GM03348 (cell line): ENCODE data around the gene FAM3C.
A peak's percentile ranks its signal among the peaks of the same experiment; 100 is the strongest.
"Not testable (repeated sequence)": the region's sequence is repeated elsewhere in the genome, so short reads cannot be mapped to it uniquely, and the experiment has no call there.

Experiments used
- DNase-seq: peaks from one replicate; pipeline ENCODE4 v3.0.0; 2012; ENCODE audit warnings: low spot score

FAM3C gene

DNA sequence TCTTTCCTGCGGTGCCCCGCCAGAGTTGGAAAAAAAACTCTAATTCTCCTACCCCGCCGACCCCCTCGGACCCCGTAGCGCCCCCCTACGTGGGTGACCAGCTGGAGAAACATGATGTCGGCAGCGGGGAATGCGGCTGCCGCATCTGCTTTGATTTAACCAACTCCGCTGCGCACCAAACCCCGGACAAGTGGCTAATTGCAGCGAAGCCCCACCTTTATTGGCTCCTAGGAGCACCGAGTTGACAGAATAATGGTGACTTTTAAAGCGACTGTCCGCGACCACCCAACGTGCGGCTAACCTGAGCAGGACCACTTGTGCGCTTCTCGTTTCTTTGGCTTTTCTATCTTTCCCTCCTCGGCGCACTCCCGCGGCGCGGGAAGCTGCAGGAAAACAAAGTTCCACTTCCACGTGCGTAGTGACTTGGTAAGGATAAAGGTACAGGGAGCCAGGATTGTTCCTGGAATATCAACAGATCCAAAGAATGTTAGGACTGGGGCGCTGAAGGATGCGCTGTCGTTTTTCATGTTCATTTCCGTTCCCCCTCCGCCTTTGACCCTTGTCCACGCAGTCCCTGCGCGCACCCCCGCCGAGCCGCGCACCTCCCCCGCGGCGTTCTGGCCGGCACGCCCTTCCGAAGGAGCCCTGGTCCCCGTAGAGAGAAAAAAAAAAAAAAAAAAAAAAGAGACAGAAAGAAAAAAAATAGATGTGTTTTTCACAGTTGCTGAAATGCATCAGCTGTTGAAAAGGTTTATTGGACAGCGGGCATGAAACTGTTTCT lies 65.9 kb downstream of the FAM3C start:
- DNase-seq, result peak; percentile 60

DNA sequence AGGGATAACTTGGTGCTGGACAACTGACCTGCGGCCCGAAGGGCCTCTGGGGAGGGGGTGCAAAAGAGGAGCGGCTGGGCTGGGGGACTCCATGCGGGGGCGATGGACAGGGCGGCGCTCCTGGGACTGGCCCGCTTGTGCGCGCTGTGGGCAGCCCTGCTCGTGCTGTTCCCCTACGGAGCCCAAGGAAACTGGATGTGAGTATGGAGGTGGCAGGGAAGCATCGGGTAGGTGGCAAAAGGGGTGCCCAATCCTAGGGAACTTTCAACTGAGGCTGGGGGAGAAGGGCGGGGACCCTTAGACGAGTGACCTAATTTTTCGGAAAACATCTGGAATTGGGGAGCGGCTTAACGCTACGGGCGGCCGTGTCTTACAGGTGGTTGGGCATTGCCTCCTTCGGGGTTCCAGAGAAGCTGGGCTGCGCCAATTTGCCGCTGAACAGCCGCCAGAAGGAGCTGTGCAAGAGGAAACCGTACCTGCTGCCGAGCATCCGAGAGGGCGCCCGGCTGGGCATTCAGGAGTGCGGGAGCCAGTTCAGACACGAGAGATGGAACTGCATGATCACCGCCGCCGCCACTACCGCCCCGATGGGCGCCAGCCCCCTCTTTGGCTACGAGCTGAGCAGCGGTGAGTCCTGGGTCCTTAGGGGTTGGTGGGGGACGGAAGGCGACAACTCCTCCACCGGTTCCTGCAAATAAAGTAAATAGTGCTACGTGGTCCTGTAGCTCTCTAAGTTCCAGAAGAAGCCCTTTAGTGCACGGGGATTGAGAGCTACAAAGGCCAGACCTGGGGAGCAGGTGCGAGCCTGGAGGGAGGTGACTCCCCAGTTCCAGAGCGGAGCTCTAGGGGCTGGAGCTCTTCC lies 66.7 kb downstream of the FAM3C start:
- DNase-seq, result peak; percentile 27

DNA sequence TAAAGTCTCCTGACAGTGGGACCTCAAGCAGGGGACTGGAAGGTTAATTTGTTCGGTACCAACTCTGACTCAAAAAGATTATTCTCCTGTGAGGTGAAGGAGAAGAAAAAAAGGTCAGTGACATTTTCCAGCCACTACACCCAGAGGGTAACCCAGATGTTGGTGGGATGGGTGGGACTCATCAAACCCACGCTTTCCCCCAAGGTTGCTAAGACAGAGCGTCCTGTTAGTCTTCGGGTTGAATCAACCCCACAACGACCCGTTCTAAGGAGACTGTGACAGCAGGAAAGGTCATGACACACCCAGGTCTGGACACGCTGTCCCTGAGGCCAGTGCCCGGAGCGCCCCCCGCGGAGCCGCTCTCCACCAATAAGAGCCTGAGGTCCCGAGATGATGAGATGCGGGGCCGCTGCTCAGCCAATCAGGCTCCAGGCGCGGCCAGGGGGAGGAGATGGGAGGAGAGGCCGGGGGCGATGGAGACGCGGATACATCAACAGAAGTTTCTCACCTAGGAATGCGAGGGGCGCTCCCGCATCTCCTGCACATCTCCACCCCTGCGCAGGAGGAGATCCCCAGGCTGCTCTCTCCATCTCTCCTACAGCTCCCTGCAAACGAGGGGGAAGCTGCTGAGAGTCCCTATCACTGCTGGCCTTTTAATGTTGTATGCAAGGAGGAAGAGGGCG lies 67.5 kb downstream of the FAM3C start, which contains the start of gene WNT16:
WNT16 (plus strand) TSS at position 493 of the 683 bp plus-strand sequence. CDS start 293 bp downstream, outside the sequence.
- DNase-seq, result peak; percentile 83

DNA sequence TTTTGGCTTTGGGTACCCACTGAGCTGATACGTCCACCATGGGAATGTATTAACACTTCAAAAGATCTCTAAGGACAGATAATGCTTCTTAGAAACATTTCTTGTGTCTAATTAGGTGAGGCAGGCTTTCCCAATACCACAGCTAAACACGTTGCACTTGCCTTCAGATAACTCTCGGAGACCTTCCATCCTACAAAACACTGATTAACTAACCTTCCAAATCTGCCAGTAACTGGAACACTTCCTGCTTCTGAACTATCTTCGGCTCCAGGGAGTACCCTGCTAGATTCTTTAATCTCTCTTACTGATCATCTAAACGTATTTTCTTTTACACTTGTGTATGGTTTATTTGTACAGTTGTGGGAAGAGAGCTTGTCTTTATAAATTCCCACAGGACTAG lies 68.4 kb downstream of the FAM3C start:
- DNase-seq, result no peak

DNA sequence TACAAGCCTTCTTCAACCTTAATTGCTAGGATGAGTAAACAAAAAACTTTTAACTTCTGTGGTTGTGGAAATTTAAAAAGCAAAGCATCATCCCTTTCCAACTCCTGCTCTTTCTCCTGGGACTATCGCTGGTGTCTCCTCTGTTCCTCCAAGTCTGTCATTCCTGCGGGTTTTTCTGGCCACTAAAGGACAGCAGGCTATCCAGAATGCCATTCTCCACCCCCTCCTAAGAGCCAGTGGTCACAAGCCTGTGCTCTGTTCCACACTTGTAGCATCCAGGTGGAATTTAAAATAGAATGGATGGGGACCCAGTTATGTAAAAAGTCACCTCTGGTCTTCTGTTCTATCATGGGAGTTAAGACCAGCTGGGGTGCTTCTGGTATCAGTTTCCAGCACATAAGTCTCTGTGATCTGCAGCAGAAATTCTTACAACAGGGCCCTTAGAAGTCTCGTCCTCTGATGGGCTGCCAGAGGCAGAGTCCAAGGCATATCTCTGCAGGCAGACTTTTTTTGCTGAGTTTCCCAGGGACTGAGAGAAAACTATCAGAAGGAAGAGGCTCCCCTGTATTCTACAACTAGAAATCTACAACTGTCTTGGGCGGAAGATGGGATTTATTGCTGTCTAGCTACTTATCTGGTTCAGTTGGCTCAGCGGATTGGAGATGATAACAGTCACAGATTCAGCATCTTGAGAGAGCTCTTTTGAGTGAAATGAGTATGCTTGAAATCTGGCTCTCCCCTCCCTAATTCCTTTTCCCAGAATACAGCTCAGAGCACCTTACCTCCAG lies 72.4 kb downstream of the FAM3C start:
- no peak for DNase-seq

DNA sequence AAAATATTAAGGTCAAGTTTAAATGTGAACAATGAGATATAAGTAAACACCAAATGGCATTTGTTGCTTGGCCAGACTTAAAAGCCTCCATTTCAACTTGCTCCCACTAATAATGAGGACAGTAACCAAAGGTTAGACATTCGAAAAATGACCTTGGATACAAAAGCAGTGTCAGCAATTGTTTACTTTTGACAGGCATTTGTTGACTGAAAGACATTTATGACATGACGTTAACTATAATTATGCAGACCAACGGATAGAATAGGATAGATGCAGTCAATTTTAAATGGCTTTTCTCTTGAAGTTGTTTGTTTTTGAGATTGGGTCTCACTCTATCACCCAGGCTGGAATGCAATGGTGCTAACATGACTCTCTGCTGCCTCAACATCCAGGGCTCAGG lies 73.6 kb downstream of the FAM3C start:
- DNase-seq, result no peak

DNA sequence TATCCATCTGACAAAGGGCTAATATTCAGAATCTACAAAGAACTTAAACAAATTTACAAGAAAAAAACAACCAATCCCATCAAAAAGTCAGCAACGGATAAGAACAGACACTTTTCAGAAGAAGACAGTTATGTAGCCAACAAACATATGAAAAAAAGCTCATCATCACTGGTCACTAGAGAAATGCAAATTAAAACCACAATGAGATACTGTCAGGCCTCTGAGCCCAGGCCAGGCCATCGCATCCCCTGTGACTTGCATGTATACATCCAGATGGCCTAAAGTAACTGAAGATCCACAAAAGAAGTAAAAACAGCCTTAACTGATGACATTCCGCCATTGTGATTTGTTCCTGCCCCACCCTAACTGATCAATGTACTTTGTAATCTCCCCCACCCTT lies 80.9 kb downstream of the FAM3C start:
- not testable (repeated sequence) for DNase-seq

DNA sequence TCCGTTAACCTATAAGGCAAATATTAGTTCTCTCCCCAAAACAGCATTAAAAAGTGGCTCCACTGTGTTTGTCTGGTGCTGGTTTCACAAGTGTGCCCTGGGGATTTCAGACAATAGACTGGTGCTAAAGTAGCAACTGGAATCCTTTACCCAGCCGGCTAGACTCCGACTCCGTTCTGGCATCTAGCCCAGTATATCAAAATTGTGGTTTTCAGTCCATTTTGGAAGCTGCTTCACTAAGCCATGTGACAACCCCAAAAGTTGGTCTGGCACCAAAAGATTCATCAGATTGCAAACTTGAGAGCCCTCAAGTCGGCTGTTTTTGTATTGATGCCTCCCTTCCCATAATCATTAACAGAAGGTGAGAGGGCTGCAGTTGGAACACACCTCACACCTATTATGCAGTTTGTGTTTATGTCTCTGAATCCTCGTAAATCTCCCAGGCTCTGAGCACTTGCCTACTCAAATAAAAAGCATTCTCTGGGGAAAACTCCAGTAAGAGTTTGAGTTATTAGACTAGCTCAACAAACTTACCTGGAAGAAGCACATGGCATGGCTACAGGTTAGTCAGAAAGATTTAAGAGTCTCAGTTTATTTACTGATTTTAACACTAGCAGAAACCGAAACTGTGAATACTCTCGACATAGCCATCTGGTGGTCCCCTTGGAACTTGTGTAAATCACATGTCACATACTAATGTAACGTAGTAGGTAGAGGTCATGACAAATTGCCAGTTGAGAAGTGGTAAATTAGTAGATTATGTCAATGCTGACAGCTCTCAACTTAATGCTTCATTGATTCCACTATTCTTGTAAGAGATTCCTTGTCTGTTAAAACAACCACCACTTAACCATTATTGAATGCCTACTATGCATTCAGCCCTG lies 82.1 kb downstream of the FAM3C start:
- peak; percentile 9 for DNase-seq

DNA sequence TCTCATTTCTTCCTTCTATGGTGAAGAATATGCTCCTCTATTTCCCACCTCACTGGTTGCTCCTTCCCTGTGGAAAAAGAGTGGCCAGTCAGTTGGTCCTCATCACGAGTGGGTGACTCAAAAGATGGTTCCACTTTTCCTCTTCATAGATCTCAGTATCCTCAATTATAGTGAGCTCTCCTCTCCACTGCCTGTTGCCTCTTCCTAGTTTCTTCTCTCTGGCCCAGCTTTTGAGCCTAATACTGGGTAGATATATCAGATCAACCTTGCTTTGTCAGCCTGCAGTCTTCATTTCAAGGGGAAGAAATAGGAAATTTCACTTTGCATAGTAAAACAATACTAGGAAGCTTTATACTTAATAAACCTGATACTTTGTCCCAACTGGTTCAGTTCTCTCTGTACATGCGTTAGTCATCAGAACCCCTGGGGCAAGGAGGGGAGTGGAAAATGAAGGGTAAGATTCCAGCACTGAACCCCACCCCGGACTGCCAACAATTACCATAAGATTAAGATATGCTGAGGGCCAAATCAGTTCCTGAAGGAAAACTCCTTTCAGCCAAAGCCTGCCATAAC lies 82.8 kb downstream of the FAM3C start:
- no peak for DNase-seq

DNA sequence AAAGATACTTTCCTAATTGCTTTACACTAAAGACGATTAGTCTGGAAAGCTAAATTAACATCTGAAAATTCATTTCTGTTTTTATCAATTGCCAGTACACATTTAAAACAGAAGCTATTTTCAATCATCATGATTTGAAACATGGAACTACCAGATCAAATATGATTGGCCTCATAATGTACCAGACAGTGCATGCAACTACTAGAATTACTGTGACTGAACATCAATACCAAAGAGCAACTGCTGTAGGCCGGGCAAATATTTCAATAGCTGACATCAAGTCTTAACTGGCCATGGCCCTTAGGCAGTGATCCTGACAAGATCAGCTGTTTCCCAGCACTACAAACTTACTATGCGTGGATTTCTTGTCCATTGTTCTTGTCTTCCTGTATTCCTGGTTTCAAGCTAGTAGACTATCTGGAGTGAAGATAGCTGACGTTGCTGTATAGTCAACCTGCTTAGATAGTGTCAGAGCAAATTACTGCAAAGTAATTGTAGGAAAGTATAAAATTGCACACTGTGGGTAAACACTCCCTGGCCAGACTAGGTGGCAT lies 89.0 kb downstream of the FAM3C start:
- no peak for DNase-seq

DNA sequence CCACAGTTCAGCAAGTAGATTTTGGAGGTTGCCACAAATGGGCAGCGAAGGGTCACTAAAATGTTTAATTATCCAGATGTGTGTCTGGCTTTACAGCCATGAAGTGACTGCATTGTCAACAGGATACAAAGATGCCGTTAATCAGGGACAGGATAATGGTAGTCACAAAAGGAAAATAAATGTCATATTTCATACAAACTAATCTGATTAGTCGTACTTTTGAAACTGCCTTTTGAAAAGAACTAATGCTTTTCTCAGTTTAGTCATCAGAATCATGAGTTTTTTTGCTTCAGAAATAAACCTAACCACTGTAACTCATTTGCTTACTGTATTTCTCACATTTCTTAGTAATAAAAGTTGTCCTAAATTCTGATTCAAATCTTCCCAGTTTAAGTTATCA lies 89.5 kb downstream of the FAM3C start:
- DNase-seq, result no peak

DNA sequence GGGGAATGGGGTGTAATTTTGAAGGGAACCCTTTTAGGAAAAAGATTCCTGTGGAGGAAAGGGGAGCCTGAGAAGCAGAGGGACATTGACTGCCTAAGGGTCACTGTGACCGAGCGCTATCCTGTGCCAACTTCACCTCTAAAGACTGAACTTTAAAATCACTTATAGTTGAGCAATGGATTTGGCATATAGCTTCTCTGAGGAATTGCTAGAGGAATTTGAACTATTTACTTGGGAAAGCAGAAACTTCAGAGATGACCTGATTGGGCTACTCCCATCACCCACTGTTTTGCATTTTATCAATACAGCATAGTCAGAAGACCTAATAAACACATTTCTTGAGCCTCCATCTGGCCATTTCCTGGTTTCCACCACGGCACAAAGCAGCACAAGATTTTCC lies 91.0 kb downstream of the FAM3C start:
- DNase-seq, result peak; percentile 64

DNA sequence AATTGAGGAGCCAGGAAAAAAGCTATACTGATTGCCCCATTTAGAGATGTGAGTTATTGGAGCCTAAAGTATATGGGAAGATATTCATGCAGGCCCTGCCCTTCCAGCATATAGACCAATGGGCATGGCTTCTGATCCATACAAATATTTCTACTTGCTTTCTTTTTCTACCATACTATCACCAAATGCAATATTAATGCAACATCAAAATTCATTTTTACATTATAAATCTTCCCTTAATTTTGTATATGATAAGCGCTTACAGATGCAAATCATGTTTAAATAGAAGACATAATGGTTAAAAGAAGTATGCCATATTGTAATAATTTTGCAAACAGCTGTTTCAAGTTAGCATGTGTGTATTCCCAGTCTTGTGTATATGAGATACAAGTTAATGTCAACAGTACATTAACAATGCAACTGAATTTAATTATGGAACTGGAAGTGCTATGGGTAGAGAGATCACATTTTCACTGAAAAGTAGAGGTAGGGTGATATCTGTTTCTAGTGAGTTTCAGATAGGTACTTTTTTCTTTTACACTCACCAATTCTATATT lies 91.9 kb downstream of the FAM3C start:
- DNase-seq, result no peak

DNA sequence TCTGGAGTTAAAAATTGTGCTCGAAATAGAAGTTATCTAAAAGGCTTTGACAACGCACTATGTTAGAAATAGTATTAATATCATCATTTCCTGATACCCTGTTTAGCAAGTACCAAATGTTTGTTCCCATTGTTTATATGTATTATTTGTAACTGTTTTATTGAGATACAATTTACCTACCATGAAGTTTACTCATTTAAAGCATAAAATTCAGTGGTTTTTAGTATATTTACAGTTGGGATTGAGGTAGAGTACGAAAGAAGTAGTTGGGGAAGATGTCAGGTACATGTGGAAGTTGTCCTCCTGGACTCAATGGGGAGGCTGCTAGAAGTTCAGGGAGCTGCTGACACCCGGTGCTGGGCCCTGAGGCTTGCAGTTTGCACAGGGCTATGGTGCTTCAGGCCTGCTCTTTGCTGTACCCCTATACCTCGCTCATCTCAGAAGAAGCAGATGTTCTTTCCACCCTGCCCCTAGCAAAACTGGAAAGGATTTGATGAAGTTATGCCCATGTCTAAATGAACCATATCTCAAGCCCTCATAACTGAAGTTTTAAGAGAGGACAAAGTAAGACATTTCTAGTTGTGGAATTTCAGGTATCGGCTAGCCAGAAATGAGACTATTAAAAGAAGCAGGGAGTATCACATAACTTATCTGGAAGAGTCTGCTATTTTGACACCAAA lies 92.5 kb downstream of the FAM3C start:
- DNase-seq, result no peak

DNA sequence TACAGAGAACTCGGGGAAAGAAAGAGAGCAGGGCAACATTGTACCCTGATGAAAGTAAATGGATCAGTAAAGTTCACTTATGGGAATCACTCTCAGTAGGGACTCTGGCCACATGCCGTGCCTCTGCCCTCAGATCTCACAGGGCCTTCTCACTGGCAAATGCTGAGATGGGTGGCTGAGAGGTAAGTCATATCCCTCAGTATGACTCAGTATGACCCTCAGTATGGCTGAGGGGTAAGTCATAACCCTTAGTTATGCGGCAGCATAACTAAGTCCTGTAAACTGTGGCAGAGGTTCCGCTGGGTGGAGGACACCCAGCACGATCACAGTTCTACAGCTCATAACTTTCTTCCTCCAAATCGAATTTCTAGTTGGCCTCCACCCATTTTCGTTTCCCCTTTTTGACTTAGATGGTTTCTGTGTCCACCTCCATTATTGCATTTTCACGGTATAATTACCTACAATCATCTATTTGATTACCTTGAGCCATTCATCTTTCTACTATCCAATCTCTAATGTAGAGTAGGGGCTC lies 93.8 kb downstream of the FAM3C start:
- DNase-seq, result peak; percentile 57

DNA sequence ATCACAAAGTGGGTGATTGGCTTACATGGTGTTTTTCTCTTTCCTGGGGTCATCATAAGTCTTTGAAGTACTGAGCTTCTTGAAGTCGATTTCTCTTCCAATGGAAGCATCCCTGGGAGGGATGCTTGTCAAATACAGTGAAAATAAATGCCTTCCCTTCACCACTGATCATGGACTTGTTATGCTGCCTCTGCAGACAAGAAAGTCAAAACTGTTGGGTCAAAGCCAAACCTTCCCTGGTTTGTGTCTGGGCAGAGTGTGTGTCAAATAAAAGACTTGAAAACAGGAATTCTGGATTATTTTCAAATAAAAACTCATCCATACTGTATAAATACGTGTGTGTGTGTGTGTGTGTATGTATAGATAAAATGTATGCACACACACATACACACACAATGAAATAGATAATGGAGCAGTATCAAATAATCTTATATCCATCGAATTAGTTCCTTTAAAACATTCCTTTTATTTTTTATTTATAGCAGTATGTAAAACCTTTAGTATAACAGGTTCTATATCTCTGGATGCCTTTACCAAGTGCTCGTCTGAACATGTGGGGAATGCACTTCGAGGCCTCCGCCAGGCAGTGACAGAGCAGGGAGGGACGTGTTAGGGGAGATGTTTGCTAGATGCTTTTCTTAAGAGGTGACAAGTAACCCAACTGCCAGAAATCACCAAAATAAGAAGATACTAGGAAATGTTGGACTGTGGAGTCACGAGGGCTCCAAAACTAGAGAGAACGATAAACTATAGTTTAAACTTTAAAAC lies 94.5 kb downstream of the FAM3C start:
- no peak for DNase-seq

DNA sequence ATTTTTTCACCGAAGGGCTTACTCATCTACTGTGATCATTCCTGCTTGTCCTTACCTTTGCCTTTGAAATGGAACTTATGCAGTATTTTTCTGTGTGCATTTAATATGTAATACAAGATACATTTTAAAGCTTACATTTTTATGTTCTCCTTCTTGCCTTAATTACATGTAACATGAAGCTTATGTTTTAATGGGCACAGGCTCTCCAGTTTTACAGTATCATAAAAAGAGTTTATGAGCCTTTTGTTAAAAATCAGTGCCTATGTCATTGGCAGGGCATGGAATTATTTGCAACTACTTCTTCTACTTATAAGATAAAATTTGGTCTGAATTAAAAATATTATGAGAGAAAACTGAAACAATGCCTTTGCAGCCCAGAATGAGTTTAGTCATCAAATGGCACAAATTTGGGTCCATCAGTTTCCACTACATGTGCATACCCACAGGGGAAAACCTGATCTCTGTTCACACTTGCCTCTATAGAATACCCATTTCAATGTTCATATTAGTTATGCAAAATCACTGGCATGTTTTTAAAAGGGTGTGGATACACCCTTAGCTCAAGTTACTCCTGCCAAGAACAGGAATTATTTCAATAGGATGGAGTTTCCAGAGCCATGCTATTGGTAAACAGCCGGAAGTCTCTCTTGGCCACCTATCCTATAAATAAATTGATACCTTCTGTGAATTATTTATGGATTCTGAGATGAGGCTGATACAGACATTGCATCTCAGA lies 95.3 kb downstream of the FAM3C start:
- no peak for DNase-seq
